Measurements from ENCODE around the gene ALS2.

GRCh38 chr2:201774546-201774945 lies 6.2 kb downstream of the ALS2 start:
- TF ChIP-seq CTCF (conservative IDR thresholded peaks at IDR 0.05) = no peak
- TF ChIP-seq ZFX (IDR thresholded peaks at IDR 0.05) = no peak

Measured in C4-2B (cell line).